AG04449 (cell line): ENCODE results near the gene ZNF565.

ENCODE experiments used
- CTCF ChIA-PET: fragments of 350-600 bp; formaldehyde crosslinking; extraction: SDS; loops from one replicate; lab custom pipeline; 2021; ENCODE audit warnings: antibody characterized with exemption; lab: Yijun Ruan, JAX
- POLR2A ChIA-PET: fragments of 400-600, 350-600 bp; formaldehyde crosslinking; extraction: SDS; loops from one replicate; lab custom pipeline; 2020; ENCODE audit warnings: antibody characterized with exemption, inconsistent platforms; lab: Yijun Ruan, JAX
- DNase-seq: peaks from one replicate; pipeline ENCODE4 v3.0.0-alpha.2; 2010; ENCODE audit warnings: low read depth, low spot score
- H3K4me3 ChIP-seq: 2 replicates; pipeline ENCODE4 v1.5.1; 2011; ENCODE audit warnings: low read depth, mild to moderate bottlenecking, control low read depth, low read length
- TF ChIP-seq, protein P1 (sequence below): IDR thresholded peaks from one replicate; pipeline ENCODE4 v1.5.1; 2011; ENCODE audit warnings: mild to moderate bottlenecking, moderate library complexity, low read length, control low read depth, inconsistent platforms; ENCODE audit not compliant: insufficient read depth; ENCODE audit errors: missing control alignments

Gene ZNF565

GRCh38 chr19:36160821-36161596 is 53.5 kb downstream of the ZNF565 start:
- DNase-seq: no peak
- CTCF ChIA-PET: interaction anchor here (1.4 kb wide), 1 partner anchor 9 kb away, joined by 4 read pairs; no protein-coding TSS in a partner anchor
- TF ChIP-seq, protein P1, sequence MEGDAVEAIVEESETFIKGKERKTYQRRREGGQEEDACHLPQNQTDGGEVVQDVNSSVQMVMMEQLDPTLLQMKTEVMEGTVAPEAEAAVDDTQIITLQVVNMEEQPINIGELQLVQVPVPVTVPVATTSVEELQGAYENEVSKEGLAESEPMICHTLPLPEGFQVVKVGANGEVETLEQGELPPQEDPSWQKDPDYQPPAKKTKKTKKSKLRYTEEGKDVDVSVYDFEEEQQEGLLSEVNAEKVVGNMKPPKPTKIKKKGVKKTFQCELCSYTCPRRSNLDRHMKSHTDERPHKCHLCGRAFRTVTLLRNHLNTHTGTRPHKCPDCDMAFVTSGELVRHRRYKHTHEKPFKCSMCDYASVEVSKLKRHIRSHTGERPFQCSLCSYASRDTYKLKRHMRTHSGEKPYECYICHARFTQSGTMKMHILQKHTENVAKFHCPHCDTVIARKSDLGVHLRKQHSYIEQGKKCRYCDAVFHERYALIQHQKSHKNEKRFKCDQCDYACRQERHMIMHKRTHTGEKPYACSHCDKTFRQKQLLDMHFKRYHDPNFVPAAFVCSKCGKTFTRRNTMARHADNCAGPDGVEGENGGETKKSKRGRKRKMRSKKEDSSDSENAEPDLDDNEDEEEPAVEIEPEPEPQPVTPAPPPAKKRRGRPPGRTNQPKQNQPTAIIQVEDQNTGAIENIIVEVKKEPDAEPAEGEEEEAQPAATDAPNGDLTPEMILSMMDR: no peak
- POLR2A ChIA-PET: no interaction called here
- H3K4me3 ChIP-seq: no peak overlapping the region

- no peak overlapping the region for H3K4me3 ChIP-seq
- DNase-seq: no peak
- POLR2A ChIA-PET: interaction anchor here (1.1 to 1.7 kb wide), 2 partner anchors 9 to 14 kb away, joined by 4 to 5 read pairs; partner anchors contain the start of gene CAPNS1
- TF ChIP-seq, protein P1: no peak
- CTCF ChIA-PET: interaction anchor here (0.8 to 2.1 kb wide), 5 partner anchors 12 to 92 kb away, joined by 3 to 10 read pairs (median 3); no protein-coding TSS in a partner anchor
Measured at GRCh38 chr19:36153126-36153525, 61.3 kb downstream of the ZNF565 start.

GRCh38 chr19:36152352-36153091 is 61.9 kb downstream of the ZNF565 start, which contains the start of gene COX7A1:
TSS of gene COX7A1 (minus strand) at chr19:36152447. CDS start at chr19:36152407, 40 bp downstream.
- DNase-seq: no peak
- TF ChIP-seq, protein P1: no peak
- POLR2A ChIA-PET: interaction anchor here (1.1 to 1.7 kb wide), 2 partner anchors 8 to 13 kb away, joined by 4 to 5 read pairs; partner anchors contain the start of gene CAPNS1
- CTCF ChIA-PET: interaction anchor here (0.8 to 2.1 kb wide), 5 partner anchors 12 to 92 kb away, joined by 3 to 10 read pairs (median 3); no protein-coding TSS in a partner anchor
- H3K4me3 ChIP-seq: peak within 1 kb of the TSS; percentile 27

DNA sequence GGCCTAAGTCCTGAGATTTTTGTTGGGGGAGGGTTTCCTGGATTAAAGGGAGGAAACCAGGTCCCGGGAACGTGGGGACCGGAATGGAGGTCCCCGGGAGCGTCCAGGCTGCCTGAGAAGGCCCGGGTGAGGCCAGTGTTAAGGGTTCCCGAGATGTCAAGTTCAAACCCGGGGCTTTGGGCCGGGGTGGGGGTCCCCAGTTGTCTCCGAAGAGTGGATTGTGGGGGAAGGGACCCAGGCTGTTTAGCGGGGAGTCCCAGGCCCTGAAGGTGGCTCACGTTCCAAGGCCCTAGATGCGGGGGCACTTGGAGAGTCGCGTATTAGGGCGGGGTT is 62.5 kb downstream of the ZNF565 start:
- no peak for DNase-seq
- ChIA-PET POLR2A (no interaction called here), CTCF (no interaction called here)
- TF ChIP-seq, protein P1: no peak
- peak overlapping the region; percentile 27 for H3K4me3 ChIP-seq

GRCh38 chr19:36151144-36152018 is 63.1 kb downstream of the ZNF565 start:
- TF ChIP-seq, protein P1: no peak
- ChIA-PET POLR2A (interaction anchor here (0.7 kb wide), 1 partner anchor 15 kb away, joined by 3 read pairs; no protein-coding TSS in a partner anchor), CTCF (interaction anchor here (0.8 to 1.7 kb wide), 4 partner anchors 19 to 28 kb away, joined by 3 to 6 read pairs (median 5); no protein-coding TSS in a partner anchor)
- peak overlapping the region; percentile 12; the same call in 1 of the 2 replicates for H3K4me3 ChIP-seq
- no peak for DNase-seq
